Femur (tissue), 1 donor: ENCODE data around the gene TMEM270.
"Not testable (repeated sequence)": the region's sequence is repeated elsewhere in the genome, so short reads cannot be mapped to it uniquely, and the experiment has no call there.

Experiments used
- DNase-seq: peaks from one replicate; pipeline ENCODE4 v3.0.0-alpha.2; 2017

TMEM270 gene

GRCh38 chr7:73860859-73861258, at the start of gene TMEM270:
TMEM270 (plus strand) TSS chr7:73861159; CDS start chr7:73861195, 36 bp downstream.
- DNase-seq = no peak

GRCh38 chr7:73811760-73812168, 49.2 kb upstream of the TMEM270 start:
- DNase-seq = peak; percentile 59

- DNase-seq = no peak
These were observed 48.0 kb upstream of the TMEM270 start for GRCh38 chr7:73812996-73813395.

- no peak for DNase-seq
These were observed 45.5 kb upstream of the TMEM270 start for GRCh38 chr7:73815436-73815835.

GRCh38 chr7:73817121-73817520, 43.8 kb upstream of the TMEM270 start:
- peak; percentile 0 for DNase-seq

GRCh38 chr7:73820013-73820412, 40.9 kb upstream of the TMEM270 start:
- no peak for DNase-seq

- DNase-seq = not testable (repeated sequence)
These were observed 39.2 kb upstream of the TMEM270 start for GRCh38 chr7:73821597-73822285.

- no peak for DNase-seq
These were observed 38.4 kb upstream of the TMEM270 start for GRCh38 chr7:73822319-73823173.

GRCh38 chr7:73823257-73823656, 37.7 kb upstream of the TMEM270 start:
- DNase-seq = no peak

GRCh38 chr7:73823873-73824592, 36.9 kb upstream of the TMEM270 start:
- DNase-seq = no peak

- DNase-seq = no peak
These were observed 36.0 kb upstream of the TMEM270 start for GRCh38 chr7:73824986-73825385.

GRCh38 chr7:73827567-73828106, 33.3 kb upstream of the TMEM270 start:
- DNase-seq = no peak

- DNase-seq = no peak
These were observed 32.7 kb upstream of the TMEM270 start for GRCh38 chr7:73828107-73828803.

- DNase-seq = no peak
These were observed 32.0 kb upstream of the TMEM270 start for GRCh38 chr7:73828972-73829371.

GRCh38 chr7:73829505-73829904, 31.5 kb upstream of the TMEM270 start:
- no peak for DNase-seq

GRCh38 chr7:73829921-73830680, 30.9 kb upstream of the TMEM270 start:
- no peak for DNase-seq

GRCh38 chr7:73830681-73831583, 30.0 kb upstream of the TMEM270 start, which contains the start of gene CLDN4:
CLDN4 (plus strand) TSS chr7:73830996; CDS start chr7:73831202, 206 bp downstream.
- DNase-seq = no peak

- DNase-seq = no peak
These were observed 29.4 kb upstream of the TMEM270 start for GRCh38 chr7:73831584-73831833.

GRCh38 chr7:73831834-73832651, 28.9 kb upstream of the TMEM270 start:
- DNase-seq = no peak

GRCh38 chr7:73832806-73833205, 28.2 kb upstream of the TMEM270 start:
- DNase-seq = no peak
